Hematopoietic multipotent progenitor cell treated with erythropoietin and hydrocortisone succinate and interleukin-3 and kit ligand, for 15 days (in vitro differentiated cells): Measurements from ENCODE around the gene AGA.

Experiments used
- DNase-seq: peaks from one replicate; pipeline ENCODE4 v3.0.0-alpha.2; 2015; ENCODE audit warnings: low spot score

Gene AGA

DNA sequence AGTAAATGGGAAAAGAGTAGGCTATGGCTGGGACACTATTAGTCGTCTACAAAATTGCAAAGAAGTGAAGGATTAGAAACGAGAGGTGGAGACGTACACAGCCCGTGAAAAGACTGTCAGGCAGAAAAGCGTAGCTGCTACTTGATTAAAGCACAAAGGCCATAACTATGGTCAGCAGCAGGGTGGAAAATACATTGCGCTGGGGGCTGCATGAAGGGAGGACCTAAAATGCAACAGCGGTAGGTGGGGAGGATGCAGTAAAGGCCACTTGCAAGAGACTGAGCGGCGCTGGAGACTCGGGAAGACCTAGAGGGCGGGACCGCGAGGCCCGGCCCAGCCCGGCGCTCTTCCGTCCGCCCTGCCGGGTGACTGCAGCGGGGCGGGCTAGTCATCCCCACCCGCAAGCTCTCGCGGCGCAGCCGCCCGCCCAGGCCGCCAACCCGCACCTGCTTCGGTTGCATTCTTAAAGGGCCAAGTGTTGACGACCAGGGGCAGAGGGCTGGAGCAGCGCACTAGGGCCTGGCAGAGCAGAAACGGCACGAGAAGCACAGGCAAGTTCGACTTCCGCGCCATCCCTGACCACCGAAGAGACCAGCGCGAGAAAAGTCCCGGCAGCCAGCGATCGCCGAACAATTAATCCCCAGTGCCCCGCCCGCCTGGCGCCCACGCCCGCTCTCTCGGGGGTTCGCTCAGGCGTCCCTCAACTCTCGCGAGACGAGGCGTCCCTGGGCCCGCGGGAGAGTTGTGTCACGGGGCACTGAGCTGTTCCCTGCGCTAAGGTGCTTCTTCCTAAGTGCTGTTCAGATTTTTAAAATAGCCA lies at the start of gene AGA:
TSS of gene AGA (minus strand) at position 635 of the 820 bp plus-strand sequence. CDS start at position 573, 62 bp downstream.
- peak; percentile 92 for DNase-seq

DNA sequence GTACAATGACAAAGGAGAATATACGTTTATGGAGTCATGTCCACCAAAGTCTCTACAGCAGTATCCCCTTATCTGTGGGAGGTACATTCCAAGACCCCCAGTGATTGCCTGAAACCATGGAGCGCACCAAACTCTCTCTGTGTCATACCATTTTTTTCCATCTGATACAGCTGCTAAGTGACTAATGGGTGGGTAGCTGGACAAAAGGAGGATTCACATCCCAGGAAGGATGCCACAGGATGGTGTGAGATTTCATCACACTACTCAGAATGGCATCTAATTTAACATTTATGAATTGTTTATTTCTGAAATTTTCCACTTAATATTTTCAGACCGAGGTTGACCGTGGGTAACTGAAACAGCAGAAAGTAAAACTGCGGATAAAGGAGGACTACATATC lies 49.8 kb upstream of the AGA start:
- DNase-seq, result no peak

DNA sequence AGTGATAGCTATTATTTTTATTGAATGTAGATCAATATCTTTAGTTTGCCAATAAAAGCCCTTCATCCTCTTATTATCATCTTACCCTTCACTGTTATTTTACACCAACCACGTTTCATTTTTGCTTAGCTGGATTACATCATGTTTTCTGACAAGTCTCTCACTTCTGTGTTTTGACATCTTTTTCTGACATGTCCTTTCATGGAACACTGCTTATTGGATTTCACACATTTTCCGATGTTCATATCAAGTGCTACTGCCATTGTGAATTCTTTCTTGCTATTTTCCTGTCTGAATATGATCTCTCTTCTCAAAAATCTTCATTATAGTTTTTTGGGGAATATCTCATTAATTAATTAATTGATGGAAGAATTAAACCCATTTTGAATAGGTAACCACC lies 48.5 kb upstream of the AGA start:
- no peak for DNase-seq

DNA sequence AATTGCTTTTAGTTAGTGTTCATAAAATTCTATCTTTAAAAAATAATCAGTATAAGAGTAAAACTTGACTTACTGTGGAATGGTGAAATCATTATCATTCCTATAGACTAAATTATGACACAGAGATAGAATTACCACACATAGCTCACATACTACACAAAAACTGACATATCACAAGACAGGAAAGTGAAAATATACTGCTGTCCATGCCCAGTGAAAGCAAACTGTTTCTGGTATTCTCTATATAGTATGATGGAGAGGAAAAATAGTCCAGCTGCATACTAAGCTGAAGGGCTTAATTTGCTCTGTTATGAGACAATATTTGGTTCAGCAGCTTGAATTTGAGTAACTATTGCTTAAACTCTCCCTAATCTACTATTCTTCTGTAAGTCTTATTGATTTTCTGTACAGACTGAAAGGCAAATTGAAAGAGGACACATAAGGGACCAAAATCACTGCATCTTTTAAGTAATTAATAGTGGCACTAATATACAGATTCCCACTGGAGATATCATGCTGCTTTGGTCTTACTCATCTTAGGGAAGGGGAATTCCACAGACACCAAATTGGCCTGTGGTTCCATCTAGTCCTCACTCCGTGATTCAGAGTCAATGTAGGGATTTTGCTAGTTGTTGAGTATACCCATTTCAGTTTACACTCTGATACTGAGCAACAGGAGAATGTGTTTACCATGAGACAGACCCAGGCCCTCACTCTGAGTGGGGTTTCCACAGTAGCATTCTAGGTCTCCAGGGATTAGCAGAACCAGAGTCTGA lies 47.4 kb upstream of the AGA start:
- no peak for DNase-seq

DNA sequence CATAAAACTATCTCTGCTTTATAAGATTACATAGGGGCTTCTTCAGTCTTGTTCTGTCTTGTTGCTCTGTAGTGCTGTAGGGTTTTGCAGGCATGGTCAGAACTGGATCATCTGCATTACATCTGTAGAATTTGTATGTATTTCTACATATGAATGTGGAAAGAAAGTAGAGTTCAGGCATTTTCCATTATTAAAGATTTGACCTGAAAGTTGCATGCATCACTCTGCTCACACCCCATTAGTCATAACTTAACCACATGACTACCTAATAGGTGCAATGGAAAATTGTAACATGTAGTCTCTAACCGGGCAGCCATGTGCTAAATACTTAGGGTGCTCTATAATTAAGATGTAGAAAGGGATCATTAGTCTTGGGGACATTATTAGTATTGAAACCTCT lies 45.7 kb upstream of the AGA start:
- DNase-seq, result no peak

DNA sequence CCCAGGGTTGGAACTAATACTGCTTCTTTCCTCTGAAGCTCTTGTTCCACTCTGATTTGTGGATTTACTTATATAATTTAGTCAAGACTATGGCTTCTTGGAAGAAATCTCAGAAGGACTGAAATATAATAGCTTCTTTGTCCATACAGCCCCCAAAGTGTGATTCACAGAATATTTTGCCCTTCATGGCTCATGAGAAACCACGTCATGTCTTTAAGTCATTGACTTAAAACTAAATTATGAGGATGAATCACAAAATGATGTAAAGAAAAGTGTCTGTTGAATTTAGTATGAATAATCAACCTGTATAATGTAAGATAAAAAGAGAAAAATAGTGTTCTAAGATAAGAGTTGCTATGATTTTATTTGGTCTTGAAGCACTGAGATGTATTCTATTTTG lies 43.3 kb upstream of the AGA start:
- DNase-seq, result no peak

DNA sequence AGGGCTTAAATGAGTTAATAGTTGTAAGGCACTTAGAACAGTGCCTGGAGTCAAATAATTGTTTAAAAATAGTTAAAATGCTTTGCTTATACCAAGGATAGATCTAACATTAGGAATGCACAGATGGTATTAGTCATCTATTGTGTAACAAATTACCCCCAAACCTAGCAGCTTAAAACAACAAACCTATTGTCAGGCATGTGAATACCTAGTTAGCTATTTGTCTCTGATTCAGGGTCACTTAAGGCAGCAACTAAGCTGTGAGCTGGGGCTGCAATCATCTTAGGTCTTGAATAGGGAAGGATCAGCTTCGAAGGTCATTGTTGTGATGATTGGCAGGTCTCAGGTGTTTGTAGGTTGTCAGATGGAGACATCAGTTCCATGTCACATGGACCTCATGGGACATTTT lies 42.4 kb upstream of the AGA start:
- no peak for DNase-seq

DNA sequence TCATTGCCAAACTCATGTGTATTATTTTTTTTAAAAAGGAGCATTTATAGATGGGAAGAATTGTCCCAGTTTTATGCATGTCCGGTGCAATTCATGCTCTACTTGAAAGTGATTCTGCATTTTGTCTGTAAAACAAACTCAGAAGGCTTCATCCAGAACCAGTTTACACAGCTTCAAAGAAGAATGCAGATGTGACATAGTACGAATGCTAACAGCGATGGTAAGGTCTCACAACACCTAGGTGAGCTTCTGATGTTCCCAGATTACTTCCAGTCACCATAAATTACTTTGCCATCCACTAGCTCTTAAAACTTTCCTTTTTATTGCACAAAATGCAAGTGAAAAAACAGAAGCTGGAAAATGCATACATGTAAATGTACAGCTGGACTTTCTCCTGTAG lies 41.5 kb upstream of the AGA start:
- no peak for DNase-seq

DNA sequence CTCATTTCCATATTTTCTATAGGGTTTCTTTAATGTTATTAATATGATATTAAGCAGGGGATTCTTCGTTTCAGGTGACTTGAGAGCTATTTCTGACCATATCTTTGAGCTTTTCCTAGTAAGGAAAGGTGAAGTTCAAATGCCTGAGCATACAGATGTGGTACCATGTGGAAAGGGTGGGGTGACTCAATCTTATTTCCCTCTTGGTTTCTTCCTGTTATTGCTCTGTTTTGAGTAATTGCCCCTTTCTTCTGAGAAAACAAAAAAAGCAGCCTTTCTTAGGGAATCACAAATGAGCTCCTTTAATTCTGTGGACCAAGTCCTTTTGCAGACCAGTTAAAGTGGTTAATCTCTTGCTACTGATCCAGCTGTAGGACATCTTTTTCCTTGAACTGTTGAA lies 41.0 kb upstream of the AGA start:
- DNase-seq, result no peak

DNA sequence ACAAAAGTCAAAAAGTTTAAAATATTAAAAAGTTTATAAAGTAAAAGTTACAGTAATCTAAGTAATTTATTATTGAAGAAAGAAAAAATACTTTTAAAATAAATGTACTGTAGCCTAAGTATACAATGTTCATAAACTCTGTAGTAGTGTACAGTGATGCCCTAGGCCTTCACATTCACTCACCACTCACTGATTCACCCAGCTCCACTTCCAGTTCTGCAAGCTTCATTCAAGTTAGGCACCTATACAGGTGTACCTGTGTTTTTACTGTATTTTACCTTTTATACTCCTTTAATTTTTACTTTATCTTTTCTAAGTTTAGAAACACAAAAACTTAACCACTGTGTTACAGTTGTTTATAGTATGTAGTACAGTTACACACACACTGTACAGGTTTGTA lies 40.1 kb upstream of the AGA start:
- no peak for DNase-seq

DNA sequence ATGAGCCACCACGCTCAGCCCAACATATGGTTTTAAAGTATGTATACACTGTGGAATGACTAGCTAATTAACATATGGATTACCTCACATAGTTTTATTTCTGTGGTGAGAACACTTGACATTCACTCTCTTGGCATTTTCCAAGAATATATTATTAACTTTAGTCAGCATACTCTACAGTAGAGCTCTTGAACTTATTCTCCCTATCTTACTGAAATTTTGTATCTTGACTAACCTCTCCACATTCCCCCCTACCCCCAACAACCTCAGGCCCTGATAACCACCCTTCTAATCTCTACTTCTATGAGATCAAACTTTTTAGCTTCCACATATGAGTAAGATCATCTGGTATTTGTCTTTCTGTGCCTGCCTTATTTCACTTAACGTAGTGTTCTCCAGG lies 38.6 kb upstream of the AGA start:
- no peak for DNase-seq

DNA sequence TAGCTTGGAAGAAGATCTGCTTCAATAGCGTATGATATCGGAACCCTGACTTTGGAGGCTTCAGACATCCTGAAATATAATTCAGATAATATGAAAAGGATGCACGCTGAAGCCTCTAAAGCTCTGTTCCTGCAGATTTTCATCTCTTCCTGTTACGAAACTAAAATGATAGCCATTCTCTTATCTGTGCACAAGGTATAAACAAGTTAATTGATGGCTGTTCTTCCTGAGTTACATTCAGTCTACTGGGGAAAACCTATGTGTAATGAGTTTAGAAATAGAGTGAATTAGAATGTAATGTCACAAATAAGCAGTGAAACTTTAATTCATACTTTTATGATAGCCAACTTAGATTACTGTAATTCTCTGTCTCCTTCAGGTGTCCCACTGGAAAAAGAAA lies 36.8 kb upstream of the AGA start:
- no peak for DNase-seq

DNA sequence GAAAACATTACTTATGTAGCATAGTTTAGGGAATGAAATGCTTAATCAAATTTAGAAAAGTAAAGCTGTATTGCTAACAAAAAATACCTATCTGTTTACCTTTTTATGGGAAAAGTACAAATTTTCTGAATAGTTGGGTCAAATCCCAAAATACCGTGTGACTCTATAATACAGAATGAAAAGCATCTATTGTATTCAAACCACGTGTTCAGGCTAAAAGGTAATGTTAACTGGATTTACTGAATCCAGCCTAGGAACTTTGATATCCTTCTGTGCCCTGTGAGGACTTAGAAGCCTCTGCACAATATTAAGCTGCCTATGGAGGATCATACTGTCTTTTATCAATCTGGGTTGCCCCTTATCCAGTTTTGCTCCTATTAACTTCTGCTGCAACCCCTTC lies 36.3 kb upstream of the AGA start:
- DNase-seq, result no peak

DNA sequence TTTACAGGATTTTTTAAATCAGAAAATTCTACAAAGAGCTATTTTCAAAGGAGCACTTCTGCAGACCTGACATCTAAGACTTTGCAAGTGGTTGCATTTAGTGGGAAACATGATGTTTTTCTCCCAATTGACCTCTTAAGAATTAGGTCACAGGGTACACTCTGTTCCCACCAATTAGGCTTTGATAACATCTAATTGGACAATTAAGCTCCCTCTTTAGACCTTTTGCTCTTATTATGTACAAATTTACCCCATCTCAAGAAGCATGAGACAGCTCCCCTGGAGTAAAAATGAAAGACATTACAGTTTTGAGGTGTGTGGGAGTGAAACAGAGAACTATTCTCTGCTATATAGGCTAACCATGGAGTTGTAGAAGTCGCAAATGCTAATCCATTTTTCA lies 31.8 kb upstream of the AGA start:
- no peak for DNase-seq

DNA sequence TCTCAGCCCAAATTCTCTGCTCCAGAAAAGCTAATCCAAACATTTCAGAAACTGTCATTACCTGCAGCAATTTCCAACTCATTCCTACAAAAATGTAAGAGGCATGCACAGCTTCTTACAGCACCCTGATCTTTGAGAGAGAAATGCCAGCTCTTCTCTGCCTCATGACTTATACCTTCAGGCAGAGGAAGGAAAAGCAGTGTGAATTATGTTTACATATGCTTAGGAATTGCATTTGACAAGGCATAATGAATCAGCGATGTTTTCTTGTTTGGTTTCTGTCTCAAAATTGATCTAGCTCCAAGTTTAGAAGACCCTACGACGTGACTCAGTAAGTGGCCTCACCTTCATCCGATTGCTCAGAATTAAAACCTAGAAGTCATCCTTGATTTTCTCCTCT lies 21.8 kb upstream of the AGA start:
- no peak for DNase-seq

DNA sequence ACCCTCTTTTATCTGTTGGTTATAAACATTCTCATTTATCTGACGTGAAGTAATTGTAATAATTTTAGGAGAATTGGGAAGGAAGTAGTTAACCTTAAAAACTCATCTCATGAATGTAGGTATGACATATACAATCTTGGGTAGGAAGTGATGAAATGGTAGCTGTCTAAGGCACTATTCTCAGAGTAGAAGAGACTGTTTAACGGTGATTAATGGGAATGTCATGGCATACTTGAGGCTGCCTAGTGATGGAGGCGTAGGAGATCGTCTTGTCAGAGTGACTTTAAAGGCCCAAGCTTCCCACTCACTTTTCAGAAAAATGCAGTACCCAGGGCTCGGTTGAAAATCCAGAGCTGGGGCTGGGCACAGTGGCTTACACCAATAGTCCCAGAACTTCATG lies 19.4 kb upstream of the AGA start:
- no peak for DNase-seq

DNA sequence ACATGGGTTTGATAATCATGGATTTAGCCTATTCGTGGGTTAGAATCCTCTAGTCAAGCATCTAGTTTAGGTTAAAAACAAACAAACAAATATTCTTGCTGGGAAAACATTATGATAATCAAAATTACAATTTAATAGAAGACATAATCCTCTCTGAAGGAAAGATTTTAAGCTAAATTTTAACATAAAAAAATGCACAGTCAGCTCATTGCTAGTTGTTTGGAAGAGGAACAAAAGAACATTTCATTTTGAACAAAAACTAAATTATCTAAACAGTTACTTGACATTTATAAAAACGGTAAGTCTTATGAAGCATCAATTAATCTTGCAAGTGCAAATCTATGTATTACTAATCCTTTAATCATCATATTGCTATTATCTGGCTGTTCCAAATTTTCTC lies 18.2 kb upstream of the AGA start:
- DNase-seq, result no peak

DNA sequence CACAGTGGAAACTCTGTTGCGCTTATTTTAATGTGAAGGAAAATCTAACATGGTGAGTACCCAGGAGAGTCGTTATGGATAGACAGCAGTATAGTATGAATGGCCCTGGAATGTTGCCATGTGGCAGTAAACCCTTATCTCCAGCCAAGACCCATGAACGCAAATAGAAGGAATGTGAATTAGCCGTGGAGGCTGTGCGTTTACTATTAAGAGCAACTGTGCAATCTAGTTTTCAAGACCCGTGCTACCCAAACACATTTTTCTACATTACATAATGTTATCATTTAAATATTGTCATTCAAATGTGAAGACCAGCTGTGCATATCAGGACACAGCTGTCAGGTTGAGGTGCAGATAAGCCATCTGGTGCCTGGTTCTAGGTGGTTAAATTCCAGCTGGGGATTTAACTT lies 13.3 kb upstream of the AGA start:
- no peak for DNase-seq

DNA sequence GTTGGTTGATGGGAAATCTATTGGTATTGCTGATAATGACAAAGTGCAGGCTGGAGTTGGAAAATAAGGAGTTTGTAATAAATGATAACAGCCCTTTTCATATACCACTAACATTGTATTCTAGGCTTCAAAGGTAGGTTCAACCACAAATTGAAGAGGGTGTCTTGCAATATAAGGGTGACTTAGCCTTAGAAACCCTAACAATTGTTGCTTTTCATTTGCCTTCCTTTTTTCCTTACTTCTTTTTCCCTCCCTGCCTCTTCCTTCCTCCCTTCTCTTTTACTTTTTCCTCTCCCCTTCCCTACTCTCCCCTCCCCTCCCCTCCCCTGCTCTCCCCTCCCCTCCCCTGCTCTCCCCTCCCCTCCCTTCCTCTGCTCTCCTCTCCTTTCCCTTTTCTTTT lies 10.9 kb upstream of the AGA start:
- DNase-seq, result no peak

DNA sequence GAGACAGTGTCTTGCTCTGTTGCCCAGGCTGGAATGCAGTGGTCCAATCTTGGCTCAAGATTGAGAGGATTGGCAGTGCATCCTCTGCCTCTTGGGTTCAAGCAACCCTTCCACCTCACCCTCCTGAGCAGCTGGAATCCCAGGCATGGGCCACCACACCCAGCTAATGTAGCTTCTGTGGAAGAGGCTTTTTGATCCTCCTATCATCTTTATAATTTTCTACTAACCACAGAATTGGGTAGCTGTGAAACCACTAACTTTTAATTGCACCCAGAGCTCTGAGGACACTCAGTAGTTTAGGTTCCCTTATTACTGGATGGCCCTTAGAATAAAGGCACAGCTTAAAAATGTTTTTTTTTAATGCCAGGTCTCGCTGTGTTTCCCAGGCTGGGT lies 8.9 kb upstream of the AGA start:
- DNase-seq, result no peak

DNA sequence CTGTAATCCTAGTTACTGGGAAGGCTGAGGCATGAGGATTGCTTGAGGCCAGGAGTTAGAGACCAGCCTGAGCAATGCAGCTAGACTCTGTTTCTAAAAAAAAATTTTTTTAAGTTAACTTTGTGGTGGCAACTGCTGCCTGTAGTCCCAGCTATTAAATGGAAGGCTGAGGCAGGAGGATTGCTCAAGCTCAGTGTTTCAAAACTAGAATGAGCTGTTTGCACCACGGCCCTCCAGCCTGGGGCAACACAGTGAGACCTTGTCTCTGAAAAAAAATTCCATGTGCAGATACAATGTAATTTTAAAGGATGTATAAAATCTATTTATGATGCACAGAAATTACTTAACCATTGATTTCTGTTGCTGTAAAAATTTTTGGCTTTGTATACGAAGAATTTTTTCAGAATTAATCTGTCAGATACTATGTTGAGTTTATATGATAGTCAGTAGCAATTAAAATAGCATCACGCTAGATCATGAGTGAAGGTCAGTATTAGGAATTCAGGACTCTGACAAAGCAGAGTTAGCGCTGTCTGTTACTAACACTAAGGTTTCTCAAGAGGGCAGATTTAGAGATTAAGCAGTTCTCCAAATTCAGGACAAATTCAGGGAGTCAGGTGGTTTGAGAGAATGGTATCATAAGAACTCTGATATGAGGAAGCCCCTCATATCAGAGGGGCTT lies 8.3 kb upstream of the AGA start:
- no peak for DNase-seq

DNA sequence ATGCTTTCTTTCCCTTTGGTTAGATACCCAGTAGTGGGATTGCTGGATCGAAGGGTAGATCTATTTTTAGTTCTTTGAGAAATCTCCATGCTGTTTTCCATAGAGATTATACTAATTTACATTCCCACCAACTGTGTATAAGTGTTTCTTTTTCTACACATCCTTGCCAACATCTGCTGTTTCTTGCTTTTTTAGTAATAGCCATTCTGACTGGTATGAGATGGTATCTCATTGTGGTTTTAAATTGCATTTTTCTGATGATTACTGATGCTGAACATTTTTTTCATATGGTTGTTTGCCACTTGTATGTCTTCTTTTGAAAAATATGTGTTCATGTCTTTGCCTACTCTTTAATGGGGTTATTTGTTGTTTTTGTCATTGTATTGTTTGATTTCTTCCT lies 6.6 kb upstream of the AGA start:
- DNase-seq, result no peak

DNA sequence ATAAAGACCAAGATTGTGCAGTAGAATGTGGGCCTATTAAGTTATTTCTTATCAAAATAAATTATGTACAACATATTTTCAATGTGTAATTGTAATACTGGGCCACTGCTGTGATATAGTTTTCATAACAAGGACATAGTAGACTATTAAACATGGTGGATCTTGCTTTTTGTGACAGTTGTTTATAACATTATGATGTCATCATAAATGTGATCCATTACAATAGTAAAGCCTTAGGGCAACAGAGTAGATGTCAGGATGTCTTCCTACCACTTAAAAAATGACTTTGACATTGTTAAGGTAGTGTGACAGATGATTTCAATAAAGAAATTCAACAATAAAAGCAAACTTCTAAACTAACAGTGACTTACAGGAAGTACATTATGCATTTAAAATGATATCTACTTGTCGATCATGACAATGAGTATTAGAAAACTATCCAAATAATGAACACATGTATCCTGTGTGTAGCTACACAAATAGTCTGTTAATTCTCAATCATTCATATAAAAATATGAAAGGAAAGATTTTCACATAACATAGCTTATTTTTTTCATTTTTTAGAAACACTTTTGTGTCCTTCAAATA lies 5.3 kb upstream of the AGA start:
- DNase-seq, result no peak
